ENCODE measurements around the gene C7orf33.

GRCh38 chr7:148541891-148542504 is 48.6 kb upstream of the C7orf33 start:
- no peak for TF ChIP-seq POLR2A (IDR thresholded peaks at IDR 0.05)
- TF ChIP-seq, protein P1, sequence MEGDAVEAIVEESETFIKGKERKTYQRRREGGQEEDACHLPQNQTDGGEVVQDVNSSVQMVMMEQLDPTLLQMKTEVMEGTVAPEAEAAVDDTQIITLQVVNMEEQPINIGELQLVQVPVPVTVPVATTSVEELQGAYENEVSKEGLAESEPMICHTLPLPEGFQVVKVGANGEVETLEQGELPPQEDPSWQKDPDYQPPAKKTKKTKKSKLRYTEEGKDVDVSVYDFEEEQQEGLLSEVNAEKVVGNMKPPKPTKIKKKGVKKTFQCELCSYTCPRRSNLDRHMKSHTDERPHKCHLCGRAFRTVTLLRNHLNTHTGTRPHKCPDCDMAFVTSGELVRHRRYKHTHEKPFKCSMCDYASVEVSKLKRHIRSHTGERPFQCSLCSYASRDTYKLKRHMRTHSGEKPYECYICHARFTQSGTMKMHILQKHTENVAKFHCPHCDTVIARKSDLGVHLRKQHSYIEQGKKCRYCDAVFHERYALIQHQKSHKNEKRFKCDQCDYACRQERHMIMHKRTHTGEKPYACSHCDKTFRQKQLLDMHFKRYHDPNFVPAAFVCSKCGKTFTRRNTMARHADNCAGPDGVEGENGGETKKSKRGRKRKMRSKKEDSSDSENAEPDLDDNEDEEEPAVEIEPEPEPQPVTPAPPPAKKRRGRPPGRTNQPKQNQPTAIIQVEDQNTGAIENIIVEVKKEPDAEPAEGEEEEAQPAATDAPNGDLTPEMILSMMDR (IDR thresholded peaks at IDR 0.05), result no peak

Measured in testis (tissue), 2 donors.